GM12878 (cell line): ENCODE data around the gene KRTAP5-4. TPM values are rescaled to one million over a fixed set of nuclear protein-coding genes. Genes with fewer than 3 reads are reported as not detected.

ENCODE experiments used
- CBX3 ChIP-seq: fragments of 200-600 bp; sonication (generic); IDR thresholded peaks from 2 replicates; pipeline ENCODE4 v1.6.1; 2016; ENCODE audit warnings: low read depth, borderline replicate concordance
- CEBPZ ChIP-seq: fragments of 150-350 bp; IDR thresholded peaks from 2 replicates; pipeline ENCODE4 v1.6.1; 2016; ENCODE audit warnings: low read depth, low read length
- E2F4 ChIP-seq: IDR thresholded peaks from 2 replicates; pipeline ENCODE4 v1.6.1; 2012; ENCODE audit warnings: low read depth, low read length, improper control_type of control experiment
- HSF1 ChIP-seq: fragments of 150-350 bp; IDR thresholded peaks from 2 replicates; pipeline ENCODE4 v1.6.1; 2014; ENCODE audit warnings: mild to moderate bottlenecking, low read depth, low read length
- SIX5 ChIP-seq: IDR thresholded peaks from 2 replicates; pipeline ENCODE4 v1.6.1; 2011; ENCODE audit warnings: mild to moderate bottlenecking, low read depth, low read length, moderate library complexity; ENCODE audit not compliant: severe bottlenecking
- ZNF592 ChIP-seq: fragments of 450-650 bp; IDR thresholded peaks from 2 replicates; pipeline ENCODE4 v1.6.1; 2017; ENCODE audit warnings: mild to moderate bottlenecking, moderate library complexity
- ZNF687 ChIP-seq: fragments of 450-650 bp; IDR thresholded peaks from 2 replicates; pipeline ENCODE4 v1.6.1; 2017; ENCODE audit warnings: mild to moderate bottlenecking, moderate library complexity
- polyA plus RNA-seq, 11 experiments: library from polyadenylated mRNA; depleted of rRNA in 4 of 11; unstranded in 6 of 11; stranded (reverse) in 5 of 11; fragments of >200 nt; fragmentation: Nextera tagmentation in 4 of 11; fragmentation: Illumina TruSeq in 1 of 11; extraction: Ambion mirVana in 4 of 11; extraction: Trizol in 1 of 11; gene quantifications; 1 replicate in 1 of 11; 2 replicates in 10 of 11; pipeline versions ENCODE4 v1.2.1 to v1.2.3, GENCODE V29; 2011 to 2016; ENCODE audit warnings: inconsistent platforms in 2 of 11, missing spikeins in 2 of 11, low read depth in 1 of 11
- total RNA-seq, 4 experiments: library from RNA; depleted of rRNA in 3 of 4; stranded (reverse); fragments of >200 nt in 3 of 4; fragmentation: Illumina TruSeq in 1 of 4; extraction: Trizol in 1 of 4; gene quantifications; 2 replicates each; pipeline versions ENCODE4 v1.2.1 to v1.2.3, GENCODE V29; 2013 to 2021

The KRTAP5-4 gene
- total and polyA plus RNA-seq, 10 of the 15 experiments (the other 5 are each of a cell fraction or from before 2014, with no cell fraction given): not detected

GRCh38 chr11:1636291-1636950 lies 14.5 kb upstream of the KRTAP5-4 start (continued):
- no peak for TF ChIP-seq ZNF687
- TF ChIP-seq ZNF592: no peak
- TF ChIP-seq HSF1: no peak
- TF ChIP-seq CBX3: no peak
- TF ChIP-seq SIX5: no peak
- TF ChIP-seq E2F4: no peak
- TF ChIP-seq CEBPZ: no peak
